NT2/D1 (cell line): ENCODE results near the gene PRSS38.

Source experiments
- SUZ12 ChIP-seq: IDR thresholded peaks from 2 replicates; pipeline ENCODE4 v1.6.1; 2011; ENCODE audit not compliant: insufficient read length, insufficient read depth; ENCODE audit errors: extremely low read depth
- YY1 ChIP-seq: IDR thresholded peaks from 2 replicates; pipeline ENCODE4 v1.6.1; 2011; ENCODE audit not compliant: insufficient read length, insufficient read depth

DNA sequence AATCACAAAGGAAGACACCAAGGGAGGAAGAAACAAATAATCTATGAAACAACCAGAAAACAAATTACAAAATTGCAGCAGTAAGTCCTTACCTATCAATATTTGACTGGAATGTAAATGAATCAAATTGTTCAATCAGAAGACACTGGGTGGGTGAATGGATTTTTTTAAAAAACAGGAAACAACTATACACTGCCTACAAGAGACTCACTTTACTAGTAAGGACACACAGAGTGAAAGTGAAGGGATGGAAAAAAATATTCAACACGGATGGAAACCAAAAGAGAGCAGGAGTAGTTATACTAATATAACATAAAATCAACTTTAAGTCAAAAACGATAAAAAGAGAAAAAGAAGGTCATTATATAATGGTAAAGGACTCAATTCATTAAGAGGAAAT lies 6.4 kb upstream of the PRSS38 start:
- TF ChIP-seq YY1 (no peak), SUZ12 (no peak)
